Measurements from ENCODE around the gene CD3D. TPM values are rescaled to one million over a fixed set of nuclear protein-coding genes. Genes with fewer than 3 reads are reported as not detected.
A peak's percentile ranks its signal among the peaks of the same experiment; 100 is the strongest.

Gene CD3D
- polyA plus RNA-seq, 6 donors from 2014 or later = 0.39 to 3.9 (median 3.0) TPM

- H3K27me3 Mint-ChIP-seq = peaks cover 0 to 12% (median 8%) of the 10 kb centered on the region in 3 donors
- DNase-seq (no peak), ATAC-seq (ENCODE audit: low read depth in 2 of 2) (no peak)
- no peak overlapping the region for H3K4me3 Mint-ChIP-seq
- H3K36me3 Mint-ChIP-seq = peaks cover 0 to 4% of the 10 kb centered on the region in 2 donors
- H3K27ac Mint-ChIP-seq = peak overlapping the region in 1 of 6 donors; percentile 63
- peaks cover 0 to 2% (median 0%) of the 10 kb centered on the region in 7 donors for H3K9me3 Mint-ChIP-seq
- H3K4me1 Mint-ChIP-seq = peaks cover 15 to 38% (median 28%) of the 10 kb centered on the region in 3 donors
Observed at GRCh38 chr11:118325283-118325682, 17.2 kb downstream of the CD3D start.

- no peak for ATAC-seq (ENCODE audit: low read depth in 2 of 2)
- peak overlapping the region in 3 of 6 donors; percentile 11 to 89 (median 52) for H3K27ac Mint-ChIP-seq
- H3K27me3 Mint-ChIP-seq = peaks cover 0 to 12% (median 8%) of the 10 kb centered on the region in 3 donors
Observed at GRCh38 chr11:118322721-118323120, 19.8 kb downstream of the CD3D start.

GRCh38 chr11:118321386-118322082 lies 21.0 kb downstream of the CD3D start:
- H3K36me3 Mint-ChIP-seq = peaks cover 0 to 4% of the 10 kb centered on the region in 2 donors
- peak overlapping the region; percentile 52 to 93 (median 82) for H3K27ac Mint-ChIP-seq
- ATAC-seq (ENCODE audit: low read depth in 2 of 2) (peak; percentile 60 to 69), DNase-seq (no peak)
- peaks cover 0 to 2% (median 0%) of the 10 kb centered on the region in 7 donors for H3K9me3 Mint-ChIP-seq
- peak overlapping the region in 7 of 8 donors; percentile 29 to 74 (median 69) for H3K4me3 Mint-ChIP-seq
- peaks cover 0 to 12% (median 8%) of the 10 kb centered on the region in 3 donors for H3K27me3 Mint-ChIP-seq
- peaks cover 37 to 75% (median 53%) of the 10 kb centered on the region in 3 donors for H3K4me1 Mint-ChIP-seq

More at GRCh38 chr11:118322721-118323120, 19.8 kb downstream of the CD3D start:
- peaks cover 0 to 2% (median 0%) of the 10 kb centered on the region in 7 donors for H3K9me3 Mint-ChIP-seq
- H3K4me3 Mint-ChIP-seq = peak overlapping the region in 2 of 8 donors; percentile 22 to 65
- no peak for DNase-seq
- peaks cover 0 to 4% of the 10 kb centered on the region in 2 donors for H3K36me3 Mint-ChIP-seq
- peaks cover 27 to 63% (median 43%) of the 10 kb centered on the region in 3 donors for H3K4me1 Mint-ChIP-seq

GRCh38 chr11:118320515-118320914 lies 22.0 kb downstream of the CD3D start:
- Mint-ChIP-seq H3K27ac (peak overlapping the region in 4 of 6 donors; percentile 11 to 95 (median 58)), H3K4me1 (peaks cover 47 to 85% (median 63%) of the 10 kb centered on the region in 3 donors), H3K27me3 (peaks cover 0 to 4% (median 3%) of the 10 kb centered on the region in 3 donors), H3K9me3 (peaks cover 0 to 2% (median 0%) of the 10 kb centered on the region in 7 donors), H3K4me3 (peak overlapping the region in 3 of 8 donors; percentile 5 to 7 (median 5)), H3K36me3 (peaks cover 0 to 4% of the 10 kb centered on the region in 2 donors)
- DNase-seq (no peak), ATAC-seq (ENCODE audit: low read depth in 2 of 2) (no peak)

GRCh38 chr11:118319337-118319707 lies 23.2 kb downstream of the CD3D start:
- peak overlapping the region in 6 of 8 donors; percentile 1 to 75 (median 30) for H3K4me3 Mint-ChIP-seq
- no peaks in the 10 kb centered on the region for H3K27me3 Mint-ChIP-seq
- ATAC-seq (ENCODE audit: low read depth in 2 of 2) (no peak), DNase-seq (no peak)
- peaks cover 0 to 4% of the 10 kb centered on the region in 2 donors for H3K36me3 Mint-ChIP-seq
- peaks cover 0 to 2% (median 0%) of the 10 kb centered on the region in 7 donors for H3K9me3 Mint-ChIP-seq
- H3K4me1 Mint-ChIP-seq = peaks cover 50 to 89% (median 68%) of the 10 kb centered on the region in 3 donors
- peak overlapping the region; percentile 6 to 44 (median 21) for H3K27ac Mint-ChIP-seq

GRCh38 chr11:118318581-118319336 lies 23.7 kb downstream of the CD3D start:
- Mint-ChIP-seq H3K4me3 (peak overlapping the region in 4 of 8 donors; percentile 1 to 75 (median 18)), H3K27ac (peak overlapping the region in 1 of 6 donors; percentile 31), H3K27me3 (no peaks in the 10 kb centered on the region), H3K4me1 (peaks cover 50 to 89% (median 68%) of the 10 kb centered on the region in 3 donors), H3K36me3 (peaks cover 0 to 4% of the 10 kb centered on the region in 2 donors), H3K9me3 (peaks cover 0 to 2% (median 0%) of the 10 kb centered on the region in 7 donors)
- DNase-seq (no peak), ATAC-seq (ENCODE audit: low read depth in 2 of 2) (no peak)

GRCh38 chr11:118318124-118318523 lies 24.4 kb downstream of the CD3D start:
- Mint-ChIP-seq H3K27ac (peak overlapping the region in 1 of 6 donors; percentile 21), H3K4me3 (no peak overlapping the region), H3K36me3 (peaks cover 0 to 4% of the 10 kb centered on the region in 2 donors), H3K9me3 (peaks cover 0 to 2% (median 0%) of the 10 kb centered on the region in 7 donors), H3K4me1 (peaks cover 50 to 87% (median 63%) of the 10 kb centered on the region in 3 donors), H3K27me3 (no peaks in the 10 kb centered on the region)
- no peak for DNase-seq
- ATAC-seq (ENCODE audit: low read depth in 2 of 2) = no peak

- peaks cover 38 to 62% (median 46%) of the 10 kb centered on the region in 3 donors for H3K4me1 Mint-ChIP-seq
- H3K27ac Mint-ChIP-seq = peak overlapping the region in 2 of 6 donors; percentile 28 to 93
- no peak for DNase-seq
- no peak for ATAC-seq (ENCODE audit: low read depth in 2 of 2)
- peaks cover 0 to 2% (median 0%) of the 10 kb centered on the region in 7 donors for H3K9me3 Mint-ChIP-seq
- H3K27me3 Mint-ChIP-seq = no peaks in the 10 kb centered on the region
- peak overlapping the region in 1 of 8 donors; percentile 83 for H3K4me3 Mint-ChIP-seq
- no peaks in the 10 kb centered on the region for H3K36me3 Mint-ChIP-seq
Observed at GRCh38 chr11:118314988-118315411, 27.5 kb downstream of the CD3D start.

- Mint-ChIP-seq H3K27me3 (no peaks in the 10 kb centered on the region), H3K9me3 (no peaks in the 10 kb centered on the region), H3K36me3 (no peaks in the 10 kb centered on the region), H3K27ac (peak overlapping the region in 1 of 6 donors; percentile 5), H3K4me1 (peaks cover 28 to 44% (median 34%) of the 10 kb centered on the region in 3 donors), H3K4me3 (no peak overlapping the region)
- ATAC-seq (ENCODE audit: low read depth in 2 of 2) (no peak), DNase-seq (no peak)
Observed at GRCh38 chr11:118313242-118313641, 29.3 kb downstream of the CD3D start.

GRCh38 chr11:118312328-118312727 lies 30.2 kb downstream of the CD3D start:
- Mint-ChIP-seq H3K27me3 (no peaks in the 10 kb centered on the region), H3K36me3 (no peaks in the 10 kb centered on the region), H3K4me3 (peak overlapping the region in 1 of 8 donors; percentile 42), H3K9me3 (no peaks in the 10 kb centered on the region), H3K4me1 (peaks cover 27 to 35% (median 32%) of the 10 kb centered on the region in 3 donors), H3K27ac (peak overlapping the region in 1 of 6 donors; percentile 49)
- DNase-seq = no peak
- ATAC-seq (ENCODE audit: low read depth in 2 of 2) = no peak

- Mint-ChIP-seq H3K9me3 (no peaks in the 10 kb centered on the region), H3K27me3 (no peaks in the 10 kb centered on the region), H3K4me3 (no peak overlapping the region), H3K4me1 (peaks cover 19 to 27% (median 24%) of the 10 kb centered on the region in 3 donors), H3K27ac (no peak overlapping the region), H3K36me3 (no peaks in the 10 kb centered on the region)
- no peak for DNase-seq
- ATAC-seq (ENCODE audit: low read depth in 2 of 2) = no peak
Observed at GRCh38 chr11:118311518-118311917, 31.0 kb downstream of the CD3D start.

GRCh38 chr11:118310781-118311485 lies 31.6 kb downstream of the CD3D start:
- Mint-ChIP-seq H3K27me3 (peaks cover 0 to 2% (median 0%) of the 10 kb centered on the region in 3 donors), H3K9me3 (no peaks in the 10 kb centered on the region), H3K27ac (no peak overlapping the region), H3K4me1 (peaks cover 13 to 21% (median 20%) of the 10 kb centered on the region in 3 donors), H3K4me3 (no peak overlapping the region), H3K36me3 (no peaks in the 10 kb centered on the region)
- no peak for DNase-seq
- no peak for ATAC-seq (ENCODE audit: low read depth in 2 of 2)

- H3K27ac Mint-ChIP-seq = no peak overlapping the region
- H3K9me3 Mint-ChIP-seq = no peaks in the 10 kb centered on the region
- DNase-seq (no peak), ATAC-seq (ENCODE audit: low read depth in 2 of 2) (no peak)
- no peak overlapping the region for H3K4me3 Mint-ChIP-seq
- peaks cover 6 to 16% (median 14%) of the 10 kb centered on the region in 3 donors for H3K4me1 Mint-ChIP-seq
- no peaks in the 10 kb centered on the region for H3K36me3 Mint-ChIP-seq
- H3K27me3 Mint-ChIP-seq = peaks cover 0 to 5% (median 0%) of the 10 kb centered on the region in 3 donors
Observed at GRCh38 chr11:118310271-118310670, 32.2 kb downstream of the CD3D start.

Measured in naive B cell (primary cell).